CD4-positive, alpha-beta T cell (primary cell): ENCODE measurements around the gene FAM120B. TPM values are rescaled to one million over a fixed set of nuclear protein-coding genes. Genes with fewer than 3 reads are reported as not detected.

ENCODE experiments used
- ATAC-seq: fragments of 200-7000 bp; cut with Tn5 transposase; one replicate; pipeline ENCODE4 v1.10.0; 2022; ENCODE audit warnings: mild to moderate bottlenecking; ENCODE audit not compliant: poor library complexity
- CTCF ChIA-PET: fragments of 350-600 bp; sonication (Branson Sonifier 250); formaldehyde crosslinking; loops from one replicate; lab custom pipeline; 2021; ENCODE audit warnings: antibody characterized with exemption, inconsistent platforms; lab: Charles Lee
- POLR2A ChIA-PET: fragments of 350-600 bp; sonication (Branson Sonifier 250); formaldehyde crosslinking; loops from one replicate; lab custom pipeline; 2021; ENCODE audit warnings: antibody characterized with exemption, inconsistent platforms; lab: Charles Lee
- DNase-seq, 14 experiments: peaks; one replicate each; pipeline ENCODE4 v3.0.0-alpha.2; 2013 to 2020; ENCODE audit warnings: mixed read lengths in 2 of 14
- H3K27ac ChIP-seq, 2 donors: one replicate each; pipeline versions ENCODE4 v1.5.1 to v1.7.0; 2013; ENCODE audit warnings: low read length in 2 of 2, low read depth in 1 of 2, mild to moderate bottlenecking in 1 of 2
- H3K27me3 ChIP-seq, 2 experiments: 1 replicate in 1 of 2; 2 replicates in 1 of 2; pipeline versions ENCODE4 v1.6.1 to v1.7.0; 2013; ENCODE audit warnings: low read length in 2 of 2, control low read depth in 1 of 2, mild to moderate bottlenecking in 1 of 2, moderate library complexity in 1 of 2; ENCODE audit not compliant: insufficient read depth in 2 of 2, control insufficient read depth in 1 of 2
- H3K36me3 ChIP-seq: one replicate; pipeline ENCODE4 v1.6.1; 2013; ENCODE audit warnings: low read length, control low read depth; ENCODE audit not compliant: insufficient read depth
- H3K4me1 ChIP-seq: one replicate; pipeline ENCODE4 v1.6.1; 2013; ENCODE audit warnings: low read length, control low read depth; ENCODE audit not compliant: insufficient read depth
- H3K4me3 ChIP-seq: one replicate; pipeline ENCODE4 v1.5.1; 2013; ENCODE audit warnings: mild to moderate bottlenecking, low read length, moderate library complexity
- H3K9me3 ChIP-seq, 2 experiments: 1 replicate in 1 of 2; 2 replicates in 1 of 2; pipeline versions ENCODE4 v1.6.1 to v1.7.0; 2013; ENCODE audit warnings: low read length in 2 of 2, mild to moderate bottlenecking in 2 of 2, control low read depth in 1 of 2, moderate library complexity in 1 of 2; ENCODE audit not compliant: control insufficient read depth in 1 of 2, insufficient read depth in 1 of 2
- H3K27ac Mint-ChIP-seq: one replicate; pipeline ENCODE4 v1.8.0; 2020; ENCODE audit warnings: mixed read lengths
- H3K27me3 Mint-ChIP-seq: one replicate; pipeline ENCODE4 v1.8.0; 2021; ENCODE audit warnings: mixed read lengths
- H3K36me3 Mint-ChIP-seq: one replicate; pipeline ENCODE4 v1.8.0; 2021; ENCODE audit warnings: low read depth, mixed read lengths
- H3K4me1 Mint-ChIP-seq: one replicate; pipeline ENCODE4 v1.8.0; 2021; ENCODE audit warnings: low read depth, mixed read lengths
- H3K4me3 Mint-ChIP-seq: one replicate; pipeline ENCODE4 v1.8.0; 2020; ENCODE audit warnings: mild to moderate bottlenecking, mixed read lengths
- H3K9me3 Mint-ChIP-seq: one replicate; pipeline ENCODE4 v1.8.0; 2020; ENCODE audit warnings: mixed read lengths
- CTCF ChIP-seq: fragments of 200-600 bp; IDR thresholded peaks from one replicate; pipeline ENCODE4 v1.8.0; 2022; ENCODE audit warnings: antibody characterized with exemption, mild to moderate bottlenecking
- intact Hi-C, 2 experiments: fragments of 100-400 bp; cut with DNase I in 1 of 2; cut with micrococcal nuclease in 1 of 2; formaldehyde crosslinking; loops; one replicate each; pipeline versions ENCODE4 v1.15.1 to v1.9.0; 2023 to 2025; cut with DNase I, micrococcal nuclease
- microRNA-seq: library from miRNA; unstranded; fragments of <30 nt; microRNA quantifications from one replicate; pipeline ENCODE4 v1.2.0, GENCODE V29; 2021; ENCODE audit warnings: borderline microRNAs expressed, borderline replicate concordance
- total RNA-seq, 174 experiments: library from RNA in 2 of 174; stranded (reverse) in 2 of 174; gene quantifications; one replicate each; pipeline ENCODE4 v1.2.3 and lab custom pipeline; 2021 to 2026

Gene FAM120B
- total RNA-seq, 2 experiments from 2014 or later = 24.1 to 26.7 TPM

DNA sequence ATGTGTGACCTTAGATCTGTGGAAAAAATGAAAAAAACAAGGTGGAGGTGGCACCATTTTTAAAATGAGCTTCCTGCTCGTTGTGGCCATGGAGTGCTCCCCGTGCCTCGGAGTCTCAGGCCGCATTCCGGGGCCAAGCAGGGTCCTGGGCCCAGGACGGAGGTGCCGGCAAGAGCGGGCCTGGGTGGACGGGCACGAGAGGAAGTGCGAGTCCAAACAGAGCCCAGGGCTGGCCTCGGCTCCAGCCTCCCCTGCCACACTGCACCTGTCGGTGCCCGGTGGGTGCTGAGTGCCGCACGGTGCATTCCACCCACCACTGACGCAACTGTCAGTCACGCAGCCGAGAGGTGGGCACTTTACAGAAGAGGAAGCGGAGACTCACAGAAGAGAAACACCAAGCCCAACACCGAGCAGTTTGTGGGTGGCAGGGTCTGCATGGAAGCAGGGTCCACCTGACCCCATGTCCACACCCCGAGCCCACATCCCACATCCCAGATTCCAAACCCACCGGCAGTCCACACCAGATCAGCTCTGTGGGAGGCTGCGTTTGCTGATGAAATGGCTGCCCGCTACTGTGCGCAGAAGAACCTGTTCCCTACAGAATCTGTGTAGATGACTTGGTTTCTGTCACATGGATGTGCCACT is 148.9 kb downstream of the FAM120B start:
- peaks cover 9% of the 10 kb centered on the region for H3K27me3 Mint-ChIP-seq
- CTCF ChIA-PET = no interaction called here

GRCh38 chr6:170456334-170456733 is 149.8 kb downstream of the FAM120B start:
- no peak overlapping the region for H3K27ac ChIP-seq
- H3K36me3 ChIP-seq = no peaks in the 10 kb centered on the region
- peaks cover 8% of the 10 kb centered on the region for H3K4me1 Mint-ChIP-seq
- POLR2A ChIA-PET = no interaction called here
- H3K9me3 ChIP-seq = peaks cover 0 to 13% of the 10 kb centered on the region in 2 experiments
- H3K27me3 Mint-ChIP-seq = peaks cover 9% of the 10 kb centered on the region
- DNase-seq = no peak
- H3K9me3 Mint-ChIP-seq = no peaks in the 10 kb centered on the region
- no peak overlapping the region for H3K4me3 ChIP-seq
- peaks cover 5 to 12% of the 10 kb centered on the region in 2 experiments for H3K27me3 ChIP-seq
- ATAC-seq = no peak
- TF ChIP-seq CTCF = no peak
- H3K4me1 ChIP-seq = peaks cover 5% of the 10 kb centered on the region
- H3K36me3 Mint-ChIP-seq = no peaks in the 10 kb centered on the region
- intact Hi-C loops = no loop called here
- H3K4me3 Mint-ChIP-seq = no peak overlapping the region
- CTCF ChIA-PET = no interaction called here
- no peak overlapping the region for H3K27ac Mint-ChIP-seq

More for the DNA sequence above, 148.9 kb downstream of the FAM120B start:
- Mint-ChIP-seq H3K9me3 (no peaks in the 10 kb centered on the region), H3K36me3 (no peaks in the 10 kb centered on the region), H3K4me1 (peaks cover 8% of the 10 kb centered on the region), H3K27ac (no peak overlapping the region), H3K4me3 (no peak overlapping the region)
- peaks cover 5% of the 10 kb centered on the region in 2 experiments for H3K27me3 ChIP-seq
- peaks cover 5% of the 10 kb centered on the region for H3K4me1 ChIP-seq
- H3K9me3 ChIP-seq = peaks cover 0 to 13% of the 10 kb centered on the region in 2 experiments
- H3K4me3 ChIP-seq = no peak overlapping the region
- POLR2A ChIA-PET = no interaction called here
- H3K36me3 ChIP-seq = no peaks in the 10 kb centered on the region
- no peak for TF ChIP-seq CTCF
- DNase-seq (no peak), ATAC-seq (no peak)
- intact Hi-C loops = no loop called here
- no peak overlapping the region for H3K27ac ChIP-seq

Small RNAs within 50 kb of the gene (microRNA-seq; reads per million reads assigned to microRNA genes)
- gene MIR4644 = not detected

Other genes starting within 250 kb of the FAM120B start
- gene DLL1, start 15.7 kb upstream of the FAM120B start, total RNA-seq = 1 to 10 TPM; 7.1 to 7.2 TPM
- 100 to 1,000 TPM in 1 of 2 experiments, 10 to 100 TPM in 1; 98.8 to 108 TPM for gene PSMB1, start 246.5 kb downstream of the FAM120B start, total RNA-seq
- gene TBP, start 247.6 kb downstream of the FAM120B start, total RNA-seq = 10 to 100 TPM; 12.6 to 14.1 TPM